Lower lobe of right lung (tissue), 2 donors: ENCODE data around the gene KDM4E. TPM values are rescaled to one million over a fixed set of nuclear protein-coding genes. Genes with fewer than 3 reads are reported as not detected.

Experiments used
- ATAC-seq, 2 donors: fragments of 200-7000 bp; cut with Tn5 transposase; one replicate each; pipeline ENCODE4 v1.9.1; 2020 to 2022; ENCODE audit warnings: mild to moderate bottlenecking in 2 of 2, moderate library complexity in 2 of 2
- DNase-seq: peaks from one replicate; pipeline ENCODE4 v3.0.0-alpha.2; 2020
- H3K27ac ChIP-seq: fragments of 200-600 bp; one replicate; pipeline ENCODE4 v1.8.0; 2022
- H3K27me3 ChIP-seq: fragments of 200-600 bp; one replicate; pipeline ENCODE4 v1.8.0; 2022; ENCODE audit warnings: low read depth
- H3K36me3 ChIP-seq: fragments of 200-600 bp; one replicate; pipeline ENCODE4 v1.8.0; 2022; ENCODE audit warnings: mild to moderate bottlenecking
- H3K4me1 ChIP-seq: fragments of 200-600 bp; one replicate; pipeline ENCODE4 v1.8.0; 2022
- H3K4me3 ChIP-seq: fragments of 200-600 bp; one replicate; pipeline ENCODE4 v1.8.0; 2022; ENCODE audit warnings: mild to moderate bottlenecking
- H3K9me3 ChIP-seq: fragments of 200-600 bp; one replicate; pipeline ENCODE4 v1.8.0; 2022
- intact Hi-C: fragments of 100-400 bp; cut with DNase I; formaldehyde crosslinking; loops from one replicate; pipeline ENCODE4 v1.11.0; 2022
- long read RNA-seq: library from polyadenylated mRNA; unstranded; transcript quantifications from one replicate; pipeline ENCODE4 v2.0.0, GENCODE V29; 2021
- total RNA-seq: library from RNA; stranded (reverse); fragmentation: NEBNext Ultra II Directional; extraction: Animal tissue kit (Norgen Biotek cat#: 25700); gene quantifications from one replicate; pipeline ENCODE4 v1.2.1, GENCODE V29; 2021
- TF ChIP-seq, protein P1 (sequence below): fragments of 200-600 bp; IDR thresholded peaks from one replicate; pipeline ENCODE4 v1.8.0; 2022; ENCODE audit warnings: antibody characterized with exemption, mild to moderate bottlenecking
- donor health status: DM: no; HTN: yes; CAD: no; lungs with severe emphysema.

The KDM4E gene
- total RNA-seq: not detected
- long read RNA-seq: 0 reads

DNA sequence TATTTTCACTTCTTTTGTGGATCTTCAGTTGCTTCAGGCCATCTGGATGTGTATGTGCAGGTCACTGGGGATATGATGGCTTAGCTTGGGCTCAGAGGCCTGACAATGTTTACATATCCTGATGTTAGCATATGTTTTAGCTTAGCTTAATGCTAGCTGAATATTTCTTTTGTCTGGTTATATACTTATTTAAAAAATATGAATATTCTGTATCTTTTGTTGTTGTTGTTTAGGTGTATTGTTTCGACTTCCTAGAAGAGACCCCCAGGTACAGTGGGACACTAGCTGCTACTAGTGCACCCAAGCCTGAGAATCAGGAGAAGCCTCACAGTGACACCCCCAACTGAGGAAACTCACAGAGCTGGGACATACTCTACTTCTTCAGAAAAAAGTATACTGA is at the start of gene KDM4E:
Gene KDM4E (plus strand): TSS at position 301 of the 400 bp plus-strand sequence. CDS start 300 bp downstream, outside the sequence.
- no peaks in the 10 kb centered on the region for H3K9me3 ChIP-seq
- no peaks in the 10 kb centered on the region for H3K27me3 ChIP-seq
- H3K36me3 ChIP-seq: no peaks in the 10 kb centered on the region
- no peak for ATAC-seq
- no peaks in the 10 kb centered on the region for H3K4me1 ChIP-seq
- no peak for DNase-seq
- no peak within 1 kb of the TSS for H3K27ac ChIP-seq
- no peak within 1 kb of the TSS for H3K4me3 ChIP-seq
- TF ChIP-seq, protein P1, sequence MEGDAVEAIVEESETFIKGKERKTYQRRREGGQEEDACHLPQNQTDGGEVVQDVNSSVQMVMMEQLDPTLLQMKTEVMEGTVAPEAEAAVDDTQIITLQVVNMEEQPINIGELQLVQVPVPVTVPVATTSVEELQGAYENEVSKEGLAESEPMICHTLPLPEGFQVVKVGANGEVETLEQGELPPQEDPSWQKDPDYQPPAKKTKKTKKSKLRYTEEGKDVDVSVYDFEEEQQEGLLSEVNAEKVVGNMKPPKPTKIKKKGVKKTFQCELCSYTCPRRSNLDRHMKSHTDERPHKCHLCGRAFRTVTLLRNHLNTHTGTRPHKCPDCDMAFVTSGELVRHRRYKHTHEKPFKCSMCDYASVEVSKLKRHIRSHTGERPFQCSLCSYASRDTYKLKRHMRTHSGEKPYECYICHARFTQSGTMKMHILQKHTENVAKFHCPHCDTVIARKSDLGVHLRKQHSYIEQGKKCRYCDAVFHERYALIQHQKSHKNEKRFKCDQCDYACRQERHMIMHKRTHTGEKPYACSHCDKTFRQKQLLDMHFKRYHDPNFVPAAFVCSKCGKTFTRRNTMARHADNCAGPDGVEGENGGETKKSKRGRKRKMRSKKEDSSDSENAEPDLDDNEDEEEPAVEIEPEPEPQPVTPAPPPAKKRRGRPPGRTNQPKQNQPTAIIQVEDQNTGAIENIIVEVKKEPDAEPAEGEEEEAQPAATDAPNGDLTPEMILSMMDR: no peak
- intact Hi-C loops: no loop called here

DNA sequence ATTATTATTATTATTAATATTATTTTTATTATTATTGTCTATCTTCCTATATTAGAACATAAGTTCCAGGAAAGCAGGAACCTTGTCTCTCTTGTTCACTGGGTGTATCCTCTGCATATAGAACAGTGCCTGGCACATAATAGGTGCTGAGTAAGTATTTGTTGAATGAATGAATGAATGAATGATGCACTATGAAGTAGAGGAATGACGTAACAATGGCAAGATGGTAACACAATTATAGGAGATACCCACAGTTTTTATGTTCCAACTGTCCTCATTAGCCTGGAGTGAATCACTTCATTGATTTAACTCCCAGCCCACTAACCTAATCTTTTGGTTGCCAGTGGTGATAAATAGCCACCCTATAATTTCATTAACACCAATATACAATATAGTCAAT is 49.5 kb upstream of the KDM4E start:
- ATAC-seq (no peak), DNase-seq (no peak)
- intact Hi-C loops: no loop called here
- TF ChIP-seq, protein P1: no peak
- peaks cover 14% of the 10 kb centered on the region for H3K36me3 ChIP-seq
- H3K27ac ChIP-seq: no peak overlapping the region
- no peaks in the 10 kb centered on the region for H3K27me3 ChIP-seq
- H3K9me3 ChIP-seq: no peaks in the 10 kb centered on the region
- no peak overlapping the region for H3K4me3 ChIP-seq
- H3K4me1 ChIP-seq: peaks cover 21% of the 10 kb centered on the region

DNA sequence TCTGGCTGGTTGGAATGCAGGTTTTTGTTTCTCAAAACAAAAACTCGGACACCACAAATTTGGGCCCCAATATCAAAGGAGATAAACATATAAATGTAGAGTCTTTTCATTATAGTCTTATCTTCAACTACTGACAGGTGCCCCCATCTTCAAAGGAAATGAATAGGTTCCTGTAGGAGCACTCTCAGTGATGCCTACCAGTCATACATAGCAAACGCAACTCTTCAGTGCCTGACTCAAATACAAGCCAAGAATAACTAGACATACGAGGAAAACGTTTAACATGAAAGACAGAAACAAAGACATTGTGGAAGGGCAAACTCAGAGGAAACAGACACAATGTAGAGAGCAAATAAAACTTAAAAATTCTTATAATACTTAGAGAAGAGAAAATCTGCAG is 37.7 kb upstream of the KDM4E start:
- TF ChIP-seq, protein P1: no peak
- Histone ChIP-seq H3K9me3 (no peaks in the 10 kb centered on the region), H3K27ac (no peak overlapping the region), H3K4me1 (no peaks in the 10 kb centered on the region), H3K4me3 (no peak overlapping the region), H3K36me3 (no peaks in the 10 kb centered on the region), H3K27me3 (no peaks in the 10 kb centered on the region)
- DNase-seq: no peak
- ATAC-seq: no peak
- intact Hi-C loops: no loop called here

DNA sequence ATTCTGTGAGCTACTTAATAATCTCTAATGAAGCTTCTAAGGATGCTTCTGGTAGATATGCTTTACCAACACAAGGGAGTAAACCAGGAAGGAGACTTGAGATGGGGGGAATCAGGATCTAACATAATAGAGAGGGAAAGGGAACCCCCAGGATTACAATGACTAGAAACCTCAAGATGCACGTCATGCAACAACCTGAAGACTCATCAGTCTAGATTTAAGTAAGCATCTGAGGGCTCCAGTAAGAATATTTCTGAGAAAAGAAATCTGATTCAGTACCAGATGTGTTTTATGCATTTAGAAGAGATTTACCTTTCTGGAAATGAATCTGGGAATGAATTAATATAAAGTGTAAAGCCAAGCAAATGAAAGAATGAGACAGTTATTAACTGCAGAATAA is 36.3 kb upstream of the KDM4E start:
- DNase-seq (no peak), ATAC-seq (no peak)
- Histone ChIP-seq H3K27me3 (no peaks in the 10 kb centered on the region), H3K4me3 (no peak overlapping the region), H3K36me3 (no peaks in the 10 kb centered on the region), H3K4me1 (no peaks in the 10 kb centered on the region), H3K27ac (no peak overlapping the region), H3K9me3 (no peaks in the 10 kb centered on the region)
- intact Hi-C loops: no loop called here
- TF ChIP-seq, protein P1: no peak

DNA sequence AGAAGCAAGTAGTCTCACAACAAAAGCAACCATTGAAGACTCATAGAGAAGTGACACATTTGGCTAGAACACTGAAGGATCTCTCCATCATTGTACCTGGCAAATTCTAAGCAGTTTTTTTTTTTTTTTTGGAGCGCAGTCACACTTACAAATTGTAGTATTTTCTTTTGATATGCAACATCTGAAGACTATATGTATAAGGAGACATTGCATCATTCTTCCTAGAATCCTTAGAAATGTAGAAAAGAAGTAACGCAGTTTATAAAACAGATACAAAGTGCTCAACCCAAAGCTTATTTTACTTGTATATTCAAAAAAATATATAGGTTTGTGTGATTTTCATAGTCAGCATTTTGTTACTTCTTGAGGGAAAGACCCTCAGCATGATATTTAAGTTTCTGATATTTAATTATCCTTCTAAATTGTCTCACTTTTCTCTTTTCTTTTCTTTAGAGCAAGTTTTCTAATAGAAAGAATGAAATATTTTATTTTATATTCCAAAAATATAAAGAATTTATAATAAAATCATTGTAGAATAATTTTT is 31.6 kb upstream of the KDM4E start:
- intact Hi-C loops: no loop called here
- DNase-seq (no peak), ATAC-seq (no peak)
- H3K4me3 ChIP-seq: no peak overlapping the region
- H3K36me3 ChIP-seq: no peaks in the 10 kb centered on the region
- no peaks in the 10 kb centered on the region for H3K27me3 ChIP-seq
- TF ChIP-seq, protein P1: no peak
- H3K4me1 ChIP-seq: no peaks in the 10 kb centered on the region
- H3K9me3 ChIP-seq: no peaks in the 10 kb centered on the region
- no peak overlapping the region for H3K27ac ChIP-seq
